Ovary (tissue), 9 donors: ENCODE data around the gene TOP3B. TPM values are rescaled to one million over a fixed set of nuclear protein-coding genes. Genes with fewer than 3 reads are reported as not detected.

Source experiments
- DNase-seq, 5 donors: peaks; one replicate each; pipeline ENCODE4 v3.0.0-alpha.2; 2019 to 2020
- H3K27ac ChIP-seq, 2 donors: fragments of 200-600 bp; one replicate each; pipeline versions ENCODE4 v1.5.1 to v1.8.0; 2019 to 2022
- H3K27me3 ChIP-seq: fragments of 200-600 bp; one replicate; pipeline ENCODE4 v1.8.0; 2022
- H3K36me3 ChIP-seq: fragments of 200-600 bp; sonication (generic); one replicate; pipeline ENCODE4 v1.5.1; 2019
- H3K4me1 ChIP-seq: one replicate; pipeline ENCODE4 v1.8.1; 2013; ENCODE audit warnings: mild to moderate bottlenecking, moderate library complexity; ENCODE audit not compliant: insufficient read depth
- H3K4me3 ChIP-seq: fragments of 200-600 bp; sonication (generic); one replicate; pipeline ENCODE4 v1.5.1; 2017
- H3K9me3 ChIP-seq, 2 donors: fragments of 200-600 bp in 1 of 2; sonication (generic) in 1 of 2; one replicate each; pipeline versions ENCODE4 v1.5.1 to v1.8.1; 2013 to 2019; ENCODE audit warnings: mild to moderate bottlenecking in 1 of 2, moderate library complexity in 1 of 2
- EP300 ChIP-seq: sonication (generic); formaldehyde crosslinking; IDR thresholded peaks from one replicate; pipeline ENCODE4 v1.6.1; 2017; ENCODE audit warnings: antibody characterized with exemption
- POLR2A ChIP-seq: fragments of 450-650 bp; IDR thresholded peaks from one replicate; pipeline ENCODE4 v1.6.1; 2017; ENCODE audit warnings: antibody characterized with exemption, mild to moderate bottlenecking, moderate library complexity
- WGBS, 3 donors: extraction: QIAGEN DNeasy Blood & Tissue Kit in 1 of 3; methylation state at CpG; one replicate each; pipeline versions ENCODE4 v1.1.5 to v1.1.7; 2013 to 2017; 5-methylcytosine and 5-hydroxymethylcytosine counted together
- intact Hi-C, 4 donors: fragments of 100-400 bp; cut with DNase I; formaldehyde crosslinking; loops; one replicate each; pipeline versions ENCODE4 v1.11.0 to v1.15.1; 2022 to 2023
- polyA plus RNA-seq, 2 donors: library from polyadenylated mRNA; stranded (reverse); fragments of 200-250 nt in 1 of 2; fragments of 350-450 nt in 1 of 2; fragmentation: Illumina TruSeq in 1 of 2; extraction: RNeasy Lipid Tissue Mini Kit (QIAGEN cat#74804) in 1 of 2; gene quantifications; one replicate each; pipeline ENCODE4 v1.2.3, GENCODE V29; 2013 to 2014
- total RNA-seq, 7 donors: library from RNA; depleted of rRNA in 2 of 7; stranded (reverse); fragments of >200 nt in 2 of 7; fragmentation: NEBNext Ultra II Directional in 3 of 7; extraction: Animal tissue kit (Norgen Biotek cat#: 25700) in 3 of 7; gene quantifications; one replicate each; pipeline versions ENCODE4 v1.1.0 to v1.2.4, GENCODE V29; 2016 to 2023
- TF ChIP-seq, protein P1 (sequence below), 3 donors: fragments of 450-650 bp in 2 of 3; fragments of 200-600 bp in 1 of 3; IDR thresholded peaks; one replicate each; pipeline versions ENCODE4 v1.5.1 to v1.8.0; 2016 to 2022; ENCODE audit warnings: antibody characterized with exemption in 3 of 3, mild to moderate bottlenecking in 1 of 3
- donor health status: DM: no; HTN: no; CAD: no; lungs with moderate emphysema.
- donor health status: DM: no; HTN: no; CAD: no.
- donor health status: Bipolar disorder and iron deficiency.
- donor health status: DM: yes; HTN: yes; CAD: no.
- donor health status: DM: no; HTN: no; CAD: no.
- donor health status: DM: yes; HTN: yes; CAD: no.

TOP3B gene
- total and polyA plus RNA-seq, 9 donors = 9.1 to 31.5 (median 24.1) TPM

DNA sequence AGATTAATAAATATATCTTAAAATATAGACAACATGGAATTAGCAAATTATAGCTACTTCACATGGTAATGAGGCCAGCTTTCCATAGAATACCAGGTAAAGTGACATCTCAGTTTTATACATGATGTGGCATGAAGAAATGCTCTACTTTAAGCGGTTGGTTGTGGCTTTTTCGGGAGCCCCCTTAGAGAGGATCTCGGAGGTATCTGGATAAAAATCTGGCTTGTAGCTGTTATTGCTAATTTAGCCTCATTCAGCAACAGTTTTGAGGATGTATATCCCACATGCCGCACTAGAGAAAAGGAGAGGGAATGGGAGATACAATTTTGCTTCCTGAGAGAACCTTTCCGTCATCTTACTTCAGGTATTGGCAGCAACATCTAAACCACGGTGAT lies 24.0 kb upstream of the TOP3B start:
- intact Hi-C loops = no loop called here
- no peak for TF ChIP-seq POLR2A
- TF ChIP-seq EP300 = no peak
- TF ChIP-seq, protein P1, sequence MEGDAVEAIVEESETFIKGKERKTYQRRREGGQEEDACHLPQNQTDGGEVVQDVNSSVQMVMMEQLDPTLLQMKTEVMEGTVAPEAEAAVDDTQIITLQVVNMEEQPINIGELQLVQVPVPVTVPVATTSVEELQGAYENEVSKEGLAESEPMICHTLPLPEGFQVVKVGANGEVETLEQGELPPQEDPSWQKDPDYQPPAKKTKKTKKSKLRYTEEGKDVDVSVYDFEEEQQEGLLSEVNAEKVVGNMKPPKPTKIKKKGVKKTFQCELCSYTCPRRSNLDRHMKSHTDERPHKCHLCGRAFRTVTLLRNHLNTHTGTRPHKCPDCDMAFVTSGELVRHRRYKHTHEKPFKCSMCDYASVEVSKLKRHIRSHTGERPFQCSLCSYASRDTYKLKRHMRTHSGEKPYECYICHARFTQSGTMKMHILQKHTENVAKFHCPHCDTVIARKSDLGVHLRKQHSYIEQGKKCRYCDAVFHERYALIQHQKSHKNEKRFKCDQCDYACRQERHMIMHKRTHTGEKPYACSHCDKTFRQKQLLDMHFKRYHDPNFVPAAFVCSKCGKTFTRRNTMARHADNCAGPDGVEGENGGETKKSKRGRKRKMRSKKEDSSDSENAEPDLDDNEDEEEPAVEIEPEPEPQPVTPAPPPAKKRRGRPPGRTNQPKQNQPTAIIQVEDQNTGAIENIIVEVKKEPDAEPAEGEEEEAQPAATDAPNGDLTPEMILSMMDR (IDR thresholded peaks at IDR 0.05) = no peak
- DNase-seq = no peak

DNA sequence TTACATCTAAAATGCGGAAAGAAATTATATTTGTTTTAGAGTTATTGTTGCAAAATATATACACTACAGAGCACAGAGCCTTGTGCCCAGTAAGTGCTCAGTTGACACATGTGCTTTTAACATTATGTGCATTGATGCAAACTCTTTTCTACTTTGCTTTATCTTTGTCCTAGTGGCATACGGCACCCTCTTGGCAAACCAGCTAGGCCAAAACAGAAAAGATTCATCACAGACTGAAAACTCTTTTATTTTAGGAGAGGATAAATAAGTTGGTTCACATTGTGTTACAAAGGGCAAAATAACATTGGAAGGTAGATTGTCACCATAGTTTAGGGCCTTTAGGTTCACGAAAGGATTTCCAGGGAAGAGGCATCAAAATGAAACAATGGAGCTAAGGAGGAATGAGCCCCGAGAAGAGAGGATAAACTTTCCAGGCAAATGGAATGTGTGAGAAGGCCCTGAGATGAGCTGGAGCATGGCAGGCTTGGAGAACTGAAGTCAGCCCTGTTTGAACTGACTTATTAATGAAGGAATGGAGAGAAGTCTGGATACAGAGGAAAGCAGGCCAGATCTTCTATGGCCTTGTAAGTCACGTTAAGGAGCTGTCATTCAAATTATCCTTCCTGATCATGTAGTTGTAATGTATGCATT lies 23.5 kb upstream of the TOP3B start:
- no peak for DNase-seq

More for the DNA sequence above, 24.0 kb upstream of the TOP3B start:
- Histone ChIP-seq H3K4me3 (no peak overlapping the region), H3K27ac (no peak overlapping the region), H3K4me1 (no peaks in the 10 kb centered on the region), H3K27me3 (no peaks in the 10 kb centered on the region), H3K9me3 (no peaks in the 10 kb centered on the region), H3K36me3 (no peaks in the 10 kb centered on the region)
- 86 to 92% (median 92%) methylated on average over 6 of the region's 6 CpGs for WGBS, 3 donors

DNA sequence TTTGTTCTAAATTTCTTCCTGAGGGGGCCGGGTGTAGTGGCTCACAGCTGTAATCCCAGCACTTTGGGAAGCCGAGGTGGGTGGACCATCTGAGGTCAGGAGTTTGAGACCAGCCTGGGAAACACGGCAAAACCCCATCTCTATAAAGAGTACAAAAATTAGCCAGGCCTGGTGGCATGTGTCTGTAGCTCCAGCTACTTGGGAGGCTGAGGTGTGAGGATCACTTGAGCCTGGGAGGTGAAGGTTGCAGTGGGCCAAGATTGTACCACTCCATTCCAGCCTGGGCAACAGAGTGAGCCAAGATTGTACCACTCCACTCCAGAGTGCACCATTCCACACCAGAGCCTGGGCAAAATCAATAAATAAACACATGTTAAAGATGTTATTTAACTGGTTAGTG lies 20.6 kb upstream of the TOP3B start:
- Histone ChIP-seq H3K36me3 (no peaks in the 10 kb centered on the region), H3K27me3 (no peaks in the 10 kb centered on the region), H3K4me3 (no peak overlapping the region), H3K9me3 (no peaks in the 10 kb centered on the region), H3K4me1 (no peaks in the 10 kb centered on the region), H3K27ac (no peak overlapping the region)
- no peak for DNase-seq
- TF ChIP-seq, protein P1 (IDR thresholded peaks at IDR 0.05) = no peak
- no peak for TF ChIP-seq EP300
- no peak for TF ChIP-seq POLR2A
- 69 to 84% (median 81%) methylated on average over 3 of the region's 3 CpGs for WGBS, 3 donors
- intact Hi-C loops = no loop called here

More for the DNA sequence above, 23.5 kb upstream of the TOP3B start:
- H3K4me3 ChIP-seq = no peak overlapping the region
- TF ChIP-seq, protein P1 (IDR thresholded peaks at IDR 0.05) = no peak
- TF ChIP-seq EP300 = no peak
- no peak for TF ChIP-seq POLR2A
- no peaks in the 10 kb centered on the region for H3K9me3 ChIP-seq
- H3K27me3 ChIP-seq = no peaks in the 10 kb centered on the region
- no peaks in the 10 kb centered on the region for H3K36me3 ChIP-seq
- 71 to 79% (median 78%) methylated on average over 5 of the region's 5 CpGs for WGBS, 3 donors
- H3K4me1 ChIP-seq = no peaks in the 10 kb centered on the region
- intact Hi-C loops = no loop called here
- H3K27ac ChIP-seq = no peak overlapping the region

DNA sequence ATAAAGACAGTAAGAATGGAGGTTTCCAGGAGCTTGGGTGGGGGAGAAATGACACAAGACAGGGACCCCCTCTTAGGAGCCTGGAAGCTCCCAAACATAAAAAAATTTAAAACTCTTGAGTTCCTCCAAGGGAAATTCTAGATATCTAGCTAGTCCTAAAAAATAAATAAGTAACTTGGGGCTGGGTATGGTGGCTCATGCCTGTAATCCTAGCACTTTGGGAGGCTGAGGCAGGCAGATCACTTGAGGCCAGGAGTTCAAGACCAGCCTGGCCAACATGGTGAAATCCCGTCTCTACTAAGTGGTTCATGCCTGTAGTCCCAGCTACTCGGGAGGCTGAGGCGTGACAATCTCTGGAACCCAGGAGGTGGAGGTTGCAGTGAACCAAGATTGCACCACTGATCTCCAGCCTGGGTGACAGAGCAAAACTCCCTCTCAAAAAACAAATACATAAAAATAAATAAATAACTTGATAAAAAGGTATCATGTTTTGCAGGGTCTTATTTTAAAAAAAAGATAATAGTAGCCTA lies 20.0 kb upstream of the TOP3B start:
- intact Hi-C loops = no loop called here
- no peaks in the 10 kb centered on the region for H3K4me1 ChIP-seq

More for the DNA sequence above, 20.0 kb upstream of the TOP3B start:
- no peak for DNase-seq
- WGBS, 3 donors = 78 to 81% (median 81%) methylated on average over 3 of the region's 3 CpGs
- H3K27me3 ChIP-seq = no peaks in the 10 kb centered on the region
- TF ChIP-seq EP300 (no peak), POLR2A (no peak)
- no peak overlapping the region for H3K4me3 ChIP-seq
- H3K36me3 ChIP-seq = no peaks in the 10 kb centered on the region
- no peaks in the 10 kb centered on the region for H3K9me3 ChIP-seq
- H3K27ac ChIP-seq = no peak overlapping the region
